Myometrial cell (primary cell): Measurements from ENCODE around the gene CDKN2AIPNL. TPM values are rescaled to one million over a fixed set of nuclear protein-coding genes. Genes with fewer than 3 reads are reported as not detected.

Experiments used
- total RNA-seq: library from RNA; depleted of rRNA; stranded (reverse); fragments of >200 nt; gene quantifications from 2 replicates; pipeline ENCODE4 v1.2.3, GENCODE V29; 2015

Gene CDKN2AIPNL, protein sequence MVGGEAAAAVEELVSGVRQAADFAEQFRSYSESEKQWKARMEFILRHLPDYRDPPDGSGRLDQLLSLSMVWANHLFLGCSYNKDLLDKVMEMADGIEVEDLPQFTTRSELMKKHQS
- total RNA-seq: 32.3 and 40.1 TPM in 2 replicates

DNA sequence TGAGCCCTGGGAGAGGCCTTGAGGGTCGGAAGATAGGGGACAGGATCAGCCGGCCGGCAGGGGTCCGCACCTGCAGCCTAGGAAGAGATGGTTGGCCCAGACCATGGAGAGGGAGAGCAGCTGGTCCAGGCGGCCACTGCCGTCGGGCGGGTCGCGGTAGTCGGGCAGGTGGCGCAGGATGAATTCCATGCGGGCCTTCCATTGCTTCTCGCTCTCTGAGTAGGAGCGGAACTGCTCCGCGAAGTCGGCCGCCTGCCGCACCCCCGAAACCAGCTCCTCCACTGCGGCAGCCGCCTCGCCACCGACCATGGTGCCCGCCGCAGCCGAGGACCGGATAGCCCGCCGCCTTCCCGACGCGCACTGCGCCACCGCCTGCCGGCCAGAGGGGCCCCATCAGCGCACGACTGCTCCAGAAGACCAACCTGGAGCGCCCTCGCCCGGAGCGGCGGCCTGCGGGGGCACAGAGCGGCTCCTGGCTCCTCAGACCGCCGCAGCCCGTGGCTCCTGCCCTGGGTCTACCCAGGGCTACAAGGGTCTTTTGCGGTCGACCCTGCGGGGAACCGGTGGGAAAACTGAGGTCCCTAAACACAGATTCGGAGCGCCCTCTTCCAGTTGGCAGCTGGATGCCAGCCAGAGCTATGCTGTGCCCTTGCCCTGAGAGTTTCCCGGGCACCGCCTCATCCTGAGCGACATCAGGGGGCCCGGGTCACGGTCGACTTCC is at the start of gene CDKN2AIPNL:
Gene CDKN2AIPNL (minus strand): TSS at position 336 of the 721 bp plus-strand sequence. CDS start 27 bp downstream, at position 309.

DNA sequence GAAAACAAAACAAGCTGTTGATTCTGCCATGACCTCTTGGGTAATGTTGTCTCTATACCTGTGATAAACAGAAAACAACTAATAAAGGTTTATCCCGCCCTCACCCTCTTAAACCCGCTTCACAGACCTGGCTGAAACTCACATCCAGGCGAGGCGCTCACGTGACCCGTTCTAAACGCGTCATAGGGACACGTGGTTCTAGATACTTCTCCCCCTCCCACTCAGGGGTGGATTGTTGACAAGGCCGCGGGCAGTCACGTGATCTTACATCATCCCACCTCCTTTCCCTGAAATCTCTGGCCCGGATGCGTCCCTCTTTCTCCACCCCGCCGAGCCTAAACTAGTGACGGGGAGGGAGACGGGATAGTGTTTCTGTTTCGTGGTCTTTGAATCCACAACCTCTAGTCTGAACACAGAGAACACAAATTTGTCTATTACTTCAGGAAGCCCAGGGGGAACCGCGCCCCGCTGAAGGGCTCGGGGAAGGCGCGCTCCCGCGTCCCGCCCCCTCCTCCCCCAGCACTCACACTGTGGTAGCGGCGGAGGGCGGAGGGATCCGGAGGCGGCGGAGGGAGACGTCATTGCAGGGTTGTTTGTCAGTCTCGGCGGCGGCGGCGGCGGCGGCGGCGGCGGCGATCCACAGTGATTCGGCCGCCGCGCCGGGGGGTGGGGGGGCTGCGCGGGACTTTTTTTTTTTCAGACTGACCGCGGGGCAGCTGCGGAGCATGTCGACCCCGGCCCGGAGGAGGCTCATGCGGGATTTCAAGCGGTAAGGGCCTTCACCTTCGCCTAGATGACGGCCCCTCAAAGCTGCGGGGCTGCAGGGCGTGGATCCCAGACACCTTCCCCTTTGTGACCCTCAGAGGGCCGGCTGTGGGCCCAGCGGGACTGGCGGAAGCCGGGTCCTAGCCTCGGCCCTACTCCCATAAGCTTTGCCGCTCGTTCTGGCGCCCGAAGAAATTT is 40.5 kb downstream of the CDKN2AIPNL start, which contains the start of gene UBE2B:
Gene UBE2B (plus strand): TSS at position 699 of the 963 bp plus-strand sequence. CDS start 27 bp downstream, at position 726.

Other genes starting within 250 kb of the CDKN2AIPNL start
- 240 and 279 TPM in 2 replicates for gene SKP1, start 234.9 kb downstream of the CDKN2AIPNL start, total RNA-seq
- gene PPP2CA, start 185.8 kb downstream of the CDKN2AIPNL start, total RNA-seq: 185 and 186 TPM in 2 replicates
- gene CDKL3, start 44.7 kb downstream of the CDKN2AIPNL start, total RNA-seq: 3.7 TPM in 1 of 2 replicates, not detected in the other
- 11.2 and 16.3 TPM in 2 replicates for gene UBE2B, start 40.3 kb downstream of the CDKN2AIPNL start, total RNA-seq
- gene JADE2, start 113.8 kb upstream of the CDKN2AIPNL start, total RNA-seq: 25.4 and 28.5 TPM in 2 replicates
- gene SAR1B, start 220.9 kb upstream of the CDKN2AIPNL start, total RNA-seq: 41.5 and 64.7 TPM in 2 replicates
- gene SEC24A, start 236.9 kb upstream of the CDKN2AIPNL start, total RNA-seq: 16.7 and 23.9 TPM in 2 replicates